Upper lobe of right lung (tissue), 1 donor: Measurements from ENCODE around the gene PSMA5. TPM values are rescaled to one million over a fixed set of nuclear protein-coding genes. Genes with fewer than 3 reads are reported as not detected.

ENCODE experiments used
- ATAC-seq: fragments of 200-7000 bp; cut with Tn5 transposase; one replicate; pipeline ENCODE4 v1.9.1; 2020; ENCODE audit warnings: mild to moderate bottlenecking, moderate library complexity
- DNase-seq: peaks from one replicate; pipeline ENCODE4 v3.0.0-alpha.2; 2020
- H3K27ac ChIP-seq: fragments of 200-600 bp; one replicate; pipeline ENCODE4 v1.8.0; 2022
- H3K27me3 ChIP-seq: fragments of 200-600 bp; one replicate; pipeline ENCODE4 v1.8.0; 2022; ENCODE audit warnings: mild to moderate bottlenecking
- H3K36me3 ChIP-seq: fragments of 200-600 bp; one replicate; pipeline ENCODE4 v1.8.0; 2022
- H3K4me1 ChIP-seq: fragments of 200-600 bp; one replicate; pipeline ENCODE4 v1.8.0; 2022
- H3K4me3 ChIP-seq: fragments of 200-600 bp; one replicate; pipeline ENCODE4 v1.8.0; 2022; ENCODE audit warnings: mild to moderate bottlenecking
- H3K9me3 ChIP-seq: fragments of 200-600 bp; one replicate; pipeline ENCODE4 v1.8.0; 2022
- intact Hi-C: fragments of 100-400 bp; cut with DNase I; formaldehyde crosslinking; loops from one replicate; pipeline ENCODE4 v1.11.0; 2022
- total RNA-seq: library from RNA; stranded (reverse); fragmentation: NEBNext Ultra II Directional; extraction: Animal tissue kit (Norgen Biotek cat#: 25700); gene quantifications from one replicate; pipeline ENCODE4 v1.2.1, GENCODE V29; 2021
- TF ChIP-seq, protein P1 (sequence below): fragments of 200-600 bp; IDR thresholded peaks from one replicate; pipeline ENCODE4 v1.8.0; 2022; ENCODE audit warnings: antibody characterized with exemption
- donor health status: DM: no; HTN: yes; CAD: no; lungs with severe emphysema.

The PSMA5 gene
- total RNA-seq, 1 donor from 2014 or later, result 67.8 TPM

DNA sequence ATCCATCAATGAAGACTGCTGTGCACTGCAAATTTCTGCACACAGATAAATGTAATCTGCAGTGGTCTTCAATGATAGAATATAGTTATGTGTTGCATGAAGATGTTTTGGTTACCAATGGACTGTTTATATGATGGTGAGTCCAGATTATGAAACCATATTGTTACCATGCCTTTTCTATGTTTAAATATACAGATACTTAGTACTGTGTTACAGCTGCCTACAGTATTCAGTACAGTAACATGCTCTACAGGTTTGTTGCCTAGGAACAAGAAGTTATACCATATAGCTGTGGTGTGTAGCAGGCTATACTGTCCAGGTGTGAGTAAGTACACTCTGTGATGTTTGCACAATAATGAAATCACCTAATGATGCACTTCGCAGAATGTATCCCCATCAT is 69.3 kb downstream of the PSMA5 start:
- Histone ChIP-seq H3K9me3 (no peaks in the 10 kb centered on the region), H3K4me3 (no peak overlapping the region), H3K27me3 (no peaks in the 10 kb centered on the region), H3K36me3 (peaks cover 17% of the 10 kb centered on the region), H3K27ac (no peak overlapping the region), H3K4me1 (no peaks in the 10 kb centered on the region)
- no peak for DNase-seq
- ATAC-seq, result no peak
- TF ChIP-seq, protein P1, sequence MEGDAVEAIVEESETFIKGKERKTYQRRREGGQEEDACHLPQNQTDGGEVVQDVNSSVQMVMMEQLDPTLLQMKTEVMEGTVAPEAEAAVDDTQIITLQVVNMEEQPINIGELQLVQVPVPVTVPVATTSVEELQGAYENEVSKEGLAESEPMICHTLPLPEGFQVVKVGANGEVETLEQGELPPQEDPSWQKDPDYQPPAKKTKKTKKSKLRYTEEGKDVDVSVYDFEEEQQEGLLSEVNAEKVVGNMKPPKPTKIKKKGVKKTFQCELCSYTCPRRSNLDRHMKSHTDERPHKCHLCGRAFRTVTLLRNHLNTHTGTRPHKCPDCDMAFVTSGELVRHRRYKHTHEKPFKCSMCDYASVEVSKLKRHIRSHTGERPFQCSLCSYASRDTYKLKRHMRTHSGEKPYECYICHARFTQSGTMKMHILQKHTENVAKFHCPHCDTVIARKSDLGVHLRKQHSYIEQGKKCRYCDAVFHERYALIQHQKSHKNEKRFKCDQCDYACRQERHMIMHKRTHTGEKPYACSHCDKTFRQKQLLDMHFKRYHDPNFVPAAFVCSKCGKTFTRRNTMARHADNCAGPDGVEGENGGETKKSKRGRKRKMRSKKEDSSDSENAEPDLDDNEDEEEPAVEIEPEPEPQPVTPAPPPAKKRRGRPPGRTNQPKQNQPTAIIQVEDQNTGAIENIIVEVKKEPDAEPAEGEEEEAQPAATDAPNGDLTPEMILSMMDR, result no peak
- intact Hi-C loops, result no loop called here

DNA sequence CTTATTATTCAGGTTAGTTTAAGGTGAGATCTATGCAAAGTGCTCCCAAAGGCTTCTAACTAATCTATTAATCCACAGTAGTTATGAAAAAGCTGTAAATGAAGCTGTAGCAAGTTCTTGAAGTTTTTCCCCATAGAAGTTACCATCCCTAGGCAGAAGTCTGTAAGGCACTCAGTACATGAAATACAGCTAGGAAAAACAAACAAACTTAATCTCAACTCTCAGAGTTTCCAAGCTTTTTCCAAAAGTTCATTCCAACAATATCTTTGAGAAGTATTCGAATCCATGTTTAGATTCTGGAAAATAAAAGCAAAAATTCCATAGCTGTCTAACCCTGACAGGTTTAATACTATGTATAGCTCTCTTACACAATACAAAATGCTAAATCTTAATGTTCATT is 69.7 kb downstream of the PSMA5 start:
- DNase-seq, result no peak
- no peak for ATAC-seq
- TF ChIP-seq, protein P1, result no peak
- Histone ChIP-seq H3K9me3 (no peaks in the 10 kb centered on the region), H3K27ac (no peak overlapping the region), H3K27me3 (no peaks in the 10 kb centered on the region), H3K4me1 (no peaks in the 10 kb centered on the region), H3K36me3 (peaks cover 21% of the 10 kb centered on the region), H3K4me3 (no peak overlapping the region)
- intact Hi-C loops, result no loop called here

DNA sequence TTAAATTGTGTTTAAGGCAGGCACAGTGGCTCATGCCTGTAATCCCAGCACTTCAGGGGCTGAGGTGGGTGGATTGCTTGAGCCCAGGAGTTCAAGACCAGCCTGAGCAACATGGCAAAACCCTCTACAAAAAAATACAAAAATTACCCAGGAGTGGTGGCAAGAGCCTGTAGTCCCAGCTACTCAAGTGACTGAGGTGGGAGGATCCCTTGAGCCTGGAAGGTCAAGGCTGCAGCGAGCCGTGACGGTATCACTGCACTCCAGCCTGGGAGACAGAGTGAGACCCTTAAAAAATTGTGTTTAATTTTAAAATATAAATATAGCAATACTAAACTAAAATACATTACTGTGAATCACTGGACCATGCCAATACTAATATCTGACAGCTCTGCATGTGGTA is 71.3 kb downstream of the PSMA5 start:
- no peak for DNase-seq
- Histone ChIP-seq H3K4me3 (no peak overlapping the region), H3K9me3 (no peaks in the 10 kb centered on the region), H3K4me1 (peaks cover 7% of the 10 kb centered on the region), H3K36me3 (peaks cover 36% of the 10 kb centered on the region), H3K27me3 (no peaks in the 10 kb centered on the region), H3K27ac (no peak overlapping the region)
- TF ChIP-seq, protein P1, result no peak
- ATAC-seq, result no peak
- intact Hi-C loops, result no loop called here

GRCh38 chr1:109351457-109351856 is 74.8 kb downstream of the PSMA5 start:
- intact Hi-C loops, result no loop called here
- no peak overlapping the region for H3K4me3 ChIP-seq
- DNase-seq (no peak), ATAC-seq (peak; percentile 12)
- H3K27me3 ChIP-seq, result no peaks in the 10 kb centered on the region
- H3K4me1 ChIP-seq, result peaks cover 10% of the 10 kb centered on the region
- peaks cover 57% of the 10 kb centered on the region for H3K36me3 ChIP-seq
- no peak overlapping the region for H3K27ac ChIP-seq
- H3K9me3 ChIP-seq, result no peaks in the 10 kb centered on the region
- TF ChIP-seq, protein P1, result no peak

- no peak overlapping the region for H3K4me3 ChIP-seq
- TF ChIP-seq, protein P1, result no peak
- intact Hi-C loops, result no loop called here
- H3K9me3 ChIP-seq, result no peaks in the 10 kb centered on the region
- H3K27ac ChIP-seq, result no peak overlapping the region
- H3K36me3 ChIP-seq, result peaks cover 65% of the 10 kb centered on the region
- no peaks in the 10 kb centered on the region for H3K27me3 ChIP-seq
- ATAC-seq (peak; percentile 86), DNase-seq (no peak)
- peaks cover 10% of the 10 kb centered on the region for H3K4me1 ChIP-seq
Observed at GRCh38 chr1:109350655-109351054, 75.6 kb downstream of the PSMA5 start.

GRCh38 chr1:109350182-109350581 is 76.1 kb downstream of the PSMA5 start:
- TF ChIP-seq, protein P1, result no peak
- H3K27ac ChIP-seq, result no peak overlapping the region
- intact Hi-C loops, result no loop called here
- peaks cover 10% of the 10 kb centered on the region for H3K4me1 ChIP-seq
- no peaks in the 10 kb centered on the region for H3K27me3 ChIP-seq
- H3K4me3 ChIP-seq, result no peak overlapping the region
- H3K9me3 ChIP-seq, result no peaks in the 10 kb centered on the region
- DNase-seq (no peak), ATAC-seq (no peak)
- H3K36me3 ChIP-seq, result peaks cover 69% of the 10 kb centered on the region
